Measurements from ENCODE around the gene LRP5. TPM values are rescaled to one million over a fixed set of nuclear protein-coding genes. Genes with fewer than 3 reads are reported as not detected.

Gene LRP5
- total and polyA plus RNA-seq, 7 donors: 18.0 to 63.1 (median 28.9) TPM

GRCh38 chr11:68480193-68480592, 167.8 kb downstream of the LRP5 start:
- no peak for TF ChIP-seq EP300 (IDR thresholded peaks at IDR 0.05)
- TF ChIP-seq CTCF (IDR thresholded peaks at IDR 0.05): no peak
- no peak for TF ChIP-seq POLR2A (IDR thresholded peaks at IDR 0.05)
- no peak for TF ChIP-seq POLR2AphosphoS5 (IDR thresholded peaks at IDR 0.05)
- Histone ChIP-seq H3K27ac (peak overlapping the region in 2 of 4 donors; percentile 18 to 59), H3K4me3 (no peak overlapping the region), H3K27me3 (no peaks in the 10 kb centered on the region), H3K9me3 (no peaks in the 10 kb centered on the region), H3K36me3 (no peaks in the 10 kb centered on the region), H3K4me1 (peaks cover 0 to 52% (median 33%) of the 10 kb centered on the region in 4 donors)
- 82 to 90% methylated on average over 2 of the region's 2 CpGs for WGBS, 2 donors
- intact Hi-C loops (cut with DNase I): no loop called here
- DNase-seq: no peak

- TF ChIP-seq POLR2A (IDR thresholded peaks at IDR 0.05) (no peak), POLR2AphosphoS5 (IDR thresholded peaks at IDR 0.05) (no peak), CTCF (IDR thresholded peaks at IDR 0.05) (no peak), EP300 (IDR thresholded peaks at IDR 0.05) (no peak)
- intact Hi-C loops (cut with DNase I): no loop called here
- Histone ChIP-seq H3K36me3 (no peaks in the 10 kb centered on the region), H3K4me3 (no peak overlapping the region), H3K27me3 (no peaks in the 10 kb centered on the region), H3K27ac (peak overlapping the region in 3 of 4 donors; percentile 11 to 59 (median 18)), H3K9me3 (no peaks in the 10 kb centered on the region), H3K4me1 (peaks cover 0 to 52% (median 33%) of the 10 kb centered on the region in 4 donors)
- no peak for DNase-seq
- 35 to 37% methylated on average over 3 of the region's 3 CpGs for WGBS, 2 donors
Observed at GRCh38 chr11:68480852-68481510, 168.6 kb downstream of the LRP5 start.

GRCh38 chr11:68481579-68482240, 169.3 kb downstream of the LRP5 start:
- Histone ChIP-seq H3K27me3 (no peaks in the 10 kb centered on the region), H3K27ac (peak overlapping the region in 2 of 4 donors; percentile 14 to 59)
- intact Hi-C loops (cut with DNase I): no loop called here

GRCh38 chr11:68488623-68489022, 176.2 kb downstream of the LRP5 start:
- Histone ChIP-seq H3K36me3 (no peaks in the 10 kb centered on the region), H3K4me1 (peaks cover 2 to 43% (median 13%) of the 10 kb centered on the region in 4 donors), H3K4me3 (no peak overlapping the region), H3K27me3 (no peaks in the 10 kb centered on the region), H3K9me3 (no peaks in the 10 kb centered on the region), H3K27ac (no peak overlapping the region)
- TF ChIP-seq EP300 (IDR thresholded peaks at IDR 0.05) (no peak), POLR2AphosphoS5 (IDR thresholded peaks at IDR 0.05) (no peak), POLR2A (IDR thresholded peaks at IDR 0.05) (no peak), CTCF (IDR thresholded peaks at IDR 0.05) (no peak)
- intact Hi-C loops (cut with DNase I): no loop called here
- DNase-seq: no peak
- 98 to 100% methylated on average over 1 of the region's 1 CpG for WGBS, 2 donors

More at GRCh38 chr11:68481579-68482240, 169.3 kb downstream of the LRP5 start:
- Histone ChIP-seq H3K36me3 (no peaks in the 10 kb centered on the region), H3K4me1 (peaks cover 0 to 50% (median 33%) of the 10 kb centered on the region in 4 donors), H3K4me3 (no peak overlapping the region), H3K9me3 (no peaks in the 10 kb centered on the region)
- 46 to 76% methylated on average over 6 of the region's 6 CpGs for WGBS, 2 donors
- DNase-seq: no peak
- TF ChIP-seq POLR2A (IDR thresholded peaks at IDR 0.05) (no peak), EP300 (IDR thresholded peaks at IDR 0.05) (no peak), POLR2AphosphoS5 (IDR thresholded peaks at IDR 0.05) (no peak), CTCF (IDR thresholded peaks at IDR 0.05) (no peak)
